Measurements from ENCODE around the gene CABP5. TPM values are rescaled to one million over a fixed set of nuclear protein-coding genes. Genes with fewer than 3 reads are reported as not detected.

The CABP5 gene
- total RNA-seq, 2 experiments from 2014 or later, result not detected

GRCh38 chr19:48010932-48011758 is 32.7 kb downstream of the CABP5 start:
- ATAC-seq, result no peak
- no peaks in the 10 kb centered on the region for H3K36me3 Mint-ChIP-seq
- H3K4me3 Mint-ChIP-seq, result no peak overlapping the region

GRCh38 chr19:48006762-48007161 is 37.1 kb downstream of the CABP5 start:
- no peaks in the 10 kb centered on the region for H3K9me3 Mint-ChIP-seq (ENCODE audit: low read depth)
- H3K36me3 Mint-ChIP-seq, result no peaks in the 10 kb centered on the region
- no peak for ATAC-seq
- H3K4me3 Mint-ChIP-seq, result no peak overlapping the region
- no peaks in the 10 kb centered on the region for H3K4me1 Mint-ChIP-seq
- no peak overlapping the region for H3K27ac Mint-ChIP-seq
- no peak for DNase-seq
- H3K27me3 Mint-ChIP-seq, result no peaks in the 10 kb centered on the region
- CTCF ChIA-PET, result no interaction called here

More at GRCh38 chr19:48010932-48011758, 32.7 kb downstream of the CABP5 start:
- CTCF ChIA-PET, result no interaction called here
- no peak for DNase-seq
- Mint-ChIP-seq H3K9me3 (ENCODE audit: low read depth) (no peaks in the 10 kb centered on the region), H3K27ac (no peak overlapping the region), H3K27me3 (no peaks in the 10 kb centered on the region), H3K4me1 (no peaks in the 10 kb centered on the region)

- no peaks in the 10 kb centered on the region for H3K9me3 Mint-ChIP-seq (ENCODE audit: low read depth)
- ATAC-seq (no peak), DNase-seq (no peak)
- H3K4me3 Mint-ChIP-seq, result no peak overlapping the region
- no peaks in the 10 kb centered on the region for H3K27me3 Mint-ChIP-seq
- no peaks in the 10 kb centered on the region for H3K4me1 Mint-ChIP-seq
- CTCF ChIA-PET, result no interaction called here
- no peak overlapping the region for H3K27ac Mint-ChIP-seq
- no peaks in the 10 kb centered on the region for H3K36me3 Mint-ChIP-seq
Observed at GRCh38 chr19:48004236-48004635, 39.6 kb downstream of the CABP5 start.

- CTCF ChIA-PET, result no interaction called here
- DNase-seq (no peak), ATAC-seq (no peak)
- H3K4me3 Mint-ChIP-seq, result no peak overlapping the region
- peaks cover 6% of the 10 kb centered on the region for H3K27me3 Mint-ChIP-seq
- H3K36me3 Mint-ChIP-seq, result no peaks in the 10 kb centered on the region
- no peaks in the 10 kb centered on the region for H3K9me3 Mint-ChIP-seq (ENCODE audit: low read depth)
- H3K27ac Mint-ChIP-seq, result no peak overlapping the region
- H3K4me1 Mint-ChIP-seq, result no peaks in the 10 kb centered on the region
Observed at GRCh38 chr19:48000846-48001245, 43.0 kb downstream of the CABP5 start.

GRCh38 chr19:47998800-47999199 is 45.1 kb downstream of the CABP5 start:
- Mint-ChIP-seq H3K36me3 (no peaks in the 10 kb centered on the region), H3K4me3 (no peak overlapping the region), H3K9me3 (ENCODE audit: low read depth) (no peaks in the 10 kb centered on the region), H3K27me3 (peaks cover 14% of the 10 kb centered on the region), H3K4me1 (no peaks in the 10 kb centered on the region), H3K27ac (no peak overlapping the region)
- ATAC-seq (no peak), DNase-seq (no peak)
- CTCF ChIA-PET, result no interaction called here

- Mint-ChIP-seq H3K9me3 (ENCODE audit: low read depth) (no peaks in the 10 kb centered on the region), H3K4me1 (no peaks in the 10 kb centered on the region), H3K36me3 (no peaks in the 10 kb centered on the region), H3K27me3 (peaks cover 14% of the 10 kb centered on the region), H3K4me3 (no peak overlapping the region), H3K27ac (no peak overlapping the region)
- CTCF ChIA-PET, result no interaction called here
- no peak for ATAC-seq
- no peak for DNase-seq
Observed at GRCh38 chr19:47996230-47996727, 47.6 kb downstream of the CABP5 start.

GRCh38 chr19:47994209-47994802 is 49.6 kb downstream of the CABP5 start, which contains the start of gene ELSPBP1:
Gene ELSPBP1, plus strand, starts transcription at chr19:47994632. Its CDS starts 14,036 bp downstream, at chr19:48008668.
- no peaks in the 10 kb centered on the region for H3K9me3 Mint-ChIP-seq (ENCODE audit: low read depth)
- no peaks in the 10 kb centered on the region for H3K4me1 Mint-ChIP-seq
- H3K36me3 Mint-ChIP-seq, result no peaks in the 10 kb centered on the region
- DNase-seq (no peak), ATAC-seq (no peak)
- H3K4me3 Mint-ChIP-seq, result no peak within 1 kb of the TSS
- CTCF ChIA-PET, result no interaction called here
- H3K27ac Mint-ChIP-seq, result no peak within 1 kb of the TSS
- peaks cover 20% of the 10 kb centered on the region for H3K27me3 Mint-ChIP-seq

DNA sequence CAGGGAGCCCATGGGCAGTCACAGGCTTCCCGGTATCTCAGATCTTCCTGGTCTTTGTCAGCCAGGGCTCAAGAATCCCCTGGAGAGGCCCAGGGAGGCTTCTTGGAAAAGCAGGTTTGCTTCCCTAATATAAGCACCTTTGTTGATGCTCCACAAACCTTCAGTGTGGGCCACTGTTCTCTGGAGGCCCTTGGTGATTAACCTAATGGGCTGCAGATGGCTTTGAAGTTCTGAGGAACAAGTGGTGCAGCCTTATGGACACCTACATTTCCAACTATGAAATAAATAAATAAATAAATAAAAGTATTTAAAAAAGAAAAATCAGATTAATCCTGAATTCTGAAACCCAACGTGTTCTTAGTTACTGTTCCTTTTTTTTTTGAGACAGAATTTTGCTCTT is 51.8 kb downstream of the CABP5 start, which contains the start of gene BSPH1:
BSPH1 (minus strand) TSS at position 101 of the 400 bp plus-strand sequence; CDS start at position 12, 89 bp downstream.
- DNase-seq (no peak), ATAC-seq (no peak)
- Mint-ChIP-seq H3K27me3 (peaks cover 20% of the 10 kb centered on the region), H3K9me3 (ENCODE audit: low read depth) (no peaks in the 10 kb centered on the region), H3K4me3 (no peak within 1 kb of the TSS), H3K27ac (no peak within 1 kb of the TSS), H3K4me1 (no peaks in the 10 kb centered on the region), H3K36me3 (no peaks in the 10 kb centered on the region)
- CTCF ChIA-PET, result no interaction called here

- Mint-ChIP-seq H3K27me3 (peaks cover 18% of the 10 kb centered on the region), H3K27ac (no peak overlapping the region), H3K4me1 (no peaks in the 10 kb centered on the region), H3K9me3 (ENCODE audit: low read depth) (no peaks in the 10 kb centered on the region), H3K4me3 (no peak overlapping the region), H3K36me3 (no peaks in the 10 kb centered on the region)
- no peak for ATAC-seq
- CTCF ChIA-PET, result interaction anchor here (1.0 kb wide), 1 partner anchor 116 kb away, joined by 3 read pairs; no protein-coding TSS in a partner anchor
- DNase-seq, result no peak
Observed at GRCh38 chr19:47991191-47991808, 52.6 kb downstream of the CABP5 start.

Other genes with a start within 250 kb of the CABP5 start
- not detected for gene TPRX1, start 239.5 kb downstream of the CABP5 start, total RNA-seq
- not detected for gene CRX, start 222.1 kb downstream of the CABP5 start, total RNA-seq
- not detected for gene TPRX2, start 184.8 kb downstream of the CABP5 start, total RNA-seq
- gene SULT2A1, start 157.8 kb downstream of the CABP5 start, total RNA-seq, result not detected
- gene BSPH1, start 51.9 kb downstream of the CABP5 start, total RNA-seq, result not detected
- gene ELSPBP1, start 49.4 kb downstream of the CABP5 start, total RNA-seq, result not detected
- 1 to 10 TPM in 1 of 2 experiments, under 1 TPM in 1; 0.82 to 2.1 TPM for gene PLA2G4C, start 66.7 kb upstream of the CABP5 start, total RNA-seq
- gene LIG1, start 126.3 kb upstream of the CABP5 start, total RNA-seq, result 100 to 1,000 TPM; 157 to 221 TPM
- 10 to 100 TPM; 12.3 to 13.1 TPM for gene ZSWIM9, start 126.6 kb upstream of the CABP5 start, total RNA-seq
- 100 to 1,000 TPM; 182 to 219 TPM for gene CARD8, start 211.8 kb upstream of the CABP5 start, total RNA-seq
- gene ZNF114, start 226.0 kb upstream of the CABP5 start, total RNA-seq, result under 1 TPM; 0.26 to 0.68 TPM